GM12873 (cell line): ENCODE data around the gene POC1A.

Experiments
- TF ChIP-seq, protein P1 (sequence below): IDR thresholded peaks from 2 replicates; pipeline ENCODE4 v1.5.1; 2012; ENCODE audit warnings: low read depth, mild to moderate bottlenecking, moderate library complexity, low read length, control low read depth; ENCODE audit not compliant: insufficient read depth; ENCODE audit errors: missing control alignments

The POC1A gene

DNA sequence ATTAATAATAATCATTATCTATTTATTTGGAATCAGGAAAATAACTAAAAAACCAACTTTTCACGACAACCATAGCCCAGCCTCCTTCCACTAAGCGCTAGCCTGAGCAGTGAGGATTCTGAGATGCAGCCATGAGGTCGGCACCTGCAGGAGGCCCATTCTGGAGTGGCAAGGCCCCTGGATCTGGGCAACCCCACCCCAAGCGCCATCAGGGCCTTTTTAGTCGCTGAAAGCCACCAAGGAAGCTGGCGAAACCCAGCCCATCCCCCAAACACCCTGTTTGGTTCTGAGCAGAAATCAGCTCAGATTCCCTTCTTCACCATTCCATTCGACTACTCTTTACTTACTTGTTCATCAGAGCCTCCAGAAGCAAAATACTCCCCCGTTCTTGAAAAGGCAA, 29.5 kb downstream of the POC1A start:
- TF ChIP-seq, protein P1, sequence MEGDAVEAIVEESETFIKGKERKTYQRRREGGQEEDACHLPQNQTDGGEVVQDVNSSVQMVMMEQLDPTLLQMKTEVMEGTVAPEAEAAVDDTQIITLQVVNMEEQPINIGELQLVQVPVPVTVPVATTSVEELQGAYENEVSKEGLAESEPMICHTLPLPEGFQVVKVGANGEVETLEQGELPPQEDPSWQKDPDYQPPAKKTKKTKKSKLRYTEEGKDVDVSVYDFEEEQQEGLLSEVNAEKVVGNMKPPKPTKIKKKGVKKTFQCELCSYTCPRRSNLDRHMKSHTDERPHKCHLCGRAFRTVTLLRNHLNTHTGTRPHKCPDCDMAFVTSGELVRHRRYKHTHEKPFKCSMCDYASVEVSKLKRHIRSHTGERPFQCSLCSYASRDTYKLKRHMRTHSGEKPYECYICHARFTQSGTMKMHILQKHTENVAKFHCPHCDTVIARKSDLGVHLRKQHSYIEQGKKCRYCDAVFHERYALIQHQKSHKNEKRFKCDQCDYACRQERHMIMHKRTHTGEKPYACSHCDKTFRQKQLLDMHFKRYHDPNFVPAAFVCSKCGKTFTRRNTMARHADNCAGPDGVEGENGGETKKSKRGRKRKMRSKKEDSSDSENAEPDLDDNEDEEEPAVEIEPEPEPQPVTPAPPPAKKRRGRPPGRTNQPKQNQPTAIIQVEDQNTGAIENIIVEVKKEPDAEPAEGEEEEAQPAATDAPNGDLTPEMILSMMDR: no peak

DNA sequence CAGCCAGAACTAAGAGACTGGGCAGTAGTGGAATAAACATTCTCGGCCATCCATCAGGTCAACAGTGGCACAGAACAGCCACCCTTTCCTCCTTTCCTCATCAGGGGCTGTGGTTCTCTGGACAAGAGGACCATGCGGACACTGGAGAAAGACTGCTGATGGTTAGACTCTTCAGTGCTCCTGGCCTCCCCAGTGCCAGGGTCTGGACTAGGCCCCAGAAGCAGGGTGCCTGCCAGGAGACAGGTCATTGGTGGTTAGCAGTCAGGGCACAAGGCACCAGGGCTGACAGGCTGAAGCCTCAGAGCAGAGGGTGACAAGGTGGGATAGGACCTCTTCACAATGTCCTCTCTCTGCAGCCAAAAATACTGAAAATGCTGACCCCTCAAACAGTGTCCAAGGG, 30.1 kb downstream of the POC1A start:
- TF ChIP-seq, protein P1: no peak

DNA sequence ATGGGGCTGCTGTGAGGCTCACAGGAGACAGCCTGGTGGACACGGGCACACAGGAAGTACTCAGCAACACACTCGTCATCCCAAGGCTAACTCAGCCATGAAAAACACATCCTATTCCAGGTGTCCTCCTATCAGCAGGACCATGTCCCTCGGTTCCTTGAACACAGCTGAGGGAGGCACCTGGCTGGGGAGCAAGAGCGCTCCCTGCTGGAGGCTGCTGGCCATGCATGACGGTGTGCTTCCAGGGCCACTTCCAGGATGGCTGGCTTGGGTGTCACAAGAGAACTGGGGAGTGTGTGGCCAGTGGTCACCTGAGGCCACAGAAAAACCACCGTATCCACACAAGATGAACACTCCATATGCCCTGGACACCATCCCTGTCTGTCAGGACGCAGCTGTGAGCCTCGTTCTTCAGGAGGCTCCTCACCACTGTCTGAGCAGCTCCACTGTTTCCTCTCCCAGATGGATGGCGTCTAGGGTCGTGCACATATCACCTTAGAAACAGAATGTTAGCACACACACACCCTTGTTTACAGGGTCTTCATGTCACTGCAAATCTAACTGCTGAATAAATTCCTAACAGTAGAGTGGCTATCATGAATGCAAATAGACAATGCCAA, 31.0 kb downstream of the POC1A start:
- TF ChIP-seq, protein P1: peak; percentile 100

DNA sequence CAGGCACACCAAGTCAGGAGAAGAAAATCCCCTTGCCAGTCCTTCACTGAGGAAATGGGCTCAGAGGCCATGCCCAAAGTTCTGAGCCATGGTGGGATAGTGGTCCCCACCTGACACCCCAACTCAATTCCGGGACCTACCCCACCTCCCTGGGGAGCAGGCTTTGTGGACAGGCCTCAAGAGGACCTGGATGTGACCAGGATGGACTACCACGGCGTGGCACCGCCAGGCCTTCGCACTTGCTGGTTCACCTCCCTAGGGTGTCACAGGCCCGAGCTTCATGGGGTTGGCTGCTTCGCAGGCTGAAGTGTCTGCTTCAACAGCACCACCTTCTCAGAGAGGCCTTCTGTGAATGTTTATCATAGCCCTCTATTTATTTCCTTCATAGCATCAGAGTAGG, 31.7 kb downstream of the POC1A start:
- TF ChIP-seq, protein P1: no peak

DNA sequence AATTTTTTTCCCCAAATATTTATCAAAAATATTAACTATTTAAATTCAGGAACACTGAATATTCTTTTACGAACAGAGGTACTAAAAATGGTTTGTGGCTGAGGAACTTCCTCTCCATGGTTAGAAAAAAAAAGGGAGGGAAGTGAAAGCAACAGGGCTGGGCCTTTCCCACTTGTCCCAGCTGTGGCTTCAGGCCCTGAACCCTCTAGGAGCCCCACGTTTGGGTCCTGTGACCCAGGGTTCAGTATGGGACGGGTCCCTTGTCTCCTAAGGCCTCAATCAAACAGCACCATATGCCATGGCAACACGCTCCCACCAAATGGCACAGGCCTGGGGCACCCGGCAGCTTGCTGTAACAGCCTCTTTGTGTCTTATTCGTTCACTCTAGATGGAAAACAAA, 32.4 kb downstream of the POC1A start:
- TF ChIP-seq, protein P1: no peak

DNA sequence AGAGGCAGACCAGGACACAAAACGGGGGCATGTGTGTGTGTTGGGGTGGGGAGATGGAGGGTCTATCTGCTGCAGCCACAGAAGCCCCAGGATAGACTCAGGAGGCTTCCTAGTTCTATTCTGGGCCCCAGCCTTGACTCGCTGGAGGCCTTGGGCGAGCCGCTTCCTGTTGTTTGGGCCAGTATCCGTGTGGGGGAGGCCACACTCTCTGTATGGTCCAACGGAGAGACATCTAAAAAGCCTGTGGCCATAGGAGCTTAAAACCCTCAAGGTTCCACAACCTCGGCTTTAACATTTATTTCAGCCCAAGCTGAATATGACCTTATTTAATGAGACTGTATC, 32.8 kb downstream of the POC1A start:
- TF ChIP-seq, protein P1: no peak

DNA sequence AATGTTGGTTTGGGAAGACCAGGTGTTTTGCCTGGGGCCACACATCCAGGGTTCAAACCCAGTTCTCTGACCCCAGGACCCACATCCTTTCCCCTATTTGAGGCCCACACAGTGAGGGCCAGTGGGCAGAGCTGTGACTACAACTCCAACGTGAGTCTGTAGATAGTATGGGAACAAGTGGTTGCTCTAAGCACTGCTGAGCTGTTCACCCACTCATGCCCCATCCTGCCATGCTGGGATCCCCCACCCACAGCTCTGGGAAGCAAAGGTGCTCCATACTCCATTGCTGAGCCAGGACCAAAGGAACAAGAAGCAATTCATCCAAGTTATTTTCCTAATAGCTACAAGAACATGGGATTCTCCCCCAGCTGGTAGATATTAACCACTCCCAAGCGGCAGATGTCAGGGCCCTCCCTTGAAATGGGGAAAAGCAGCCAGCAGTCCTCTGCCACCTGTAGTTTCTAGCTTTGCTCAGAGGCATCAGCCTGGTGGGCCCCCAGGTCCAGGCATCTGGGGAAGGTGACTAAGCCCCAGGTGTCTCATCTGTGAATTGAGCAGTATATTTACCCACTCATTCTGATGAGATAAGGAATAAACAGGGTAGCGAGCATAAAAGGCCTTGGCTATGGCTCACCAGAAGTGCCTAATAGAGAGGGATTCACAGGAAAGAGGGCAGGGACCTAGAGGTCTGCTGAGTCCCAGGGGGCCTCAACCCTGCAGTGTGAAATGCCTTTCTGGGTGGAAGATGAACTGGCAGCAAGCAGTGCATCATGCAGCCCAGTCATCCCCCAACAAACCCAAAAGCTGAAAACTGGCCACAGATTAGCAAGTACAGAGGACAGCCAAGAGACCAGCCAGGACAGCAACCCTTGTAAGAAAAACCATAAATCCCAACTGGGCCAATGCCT, 33.4 kb downstream of the POC1A start:
- TF ChIP-seq, protein P1: no peak
